Measurements from ENCODE around the gene PIK3IP1. TPM values are rescaled to one million over a fixed set of nuclear protein-coding genes. Genes with fewer than 3 reads are reported as not detected.

Gene PIK3IP1
- total and polyA plus RNA-seq, 9 of the 15 experiments (the other 6 are each of a cell fraction or from before 2014, with no cell fraction given), result 0.11 to 1.3 (median 0.77) TPM

DNA sequence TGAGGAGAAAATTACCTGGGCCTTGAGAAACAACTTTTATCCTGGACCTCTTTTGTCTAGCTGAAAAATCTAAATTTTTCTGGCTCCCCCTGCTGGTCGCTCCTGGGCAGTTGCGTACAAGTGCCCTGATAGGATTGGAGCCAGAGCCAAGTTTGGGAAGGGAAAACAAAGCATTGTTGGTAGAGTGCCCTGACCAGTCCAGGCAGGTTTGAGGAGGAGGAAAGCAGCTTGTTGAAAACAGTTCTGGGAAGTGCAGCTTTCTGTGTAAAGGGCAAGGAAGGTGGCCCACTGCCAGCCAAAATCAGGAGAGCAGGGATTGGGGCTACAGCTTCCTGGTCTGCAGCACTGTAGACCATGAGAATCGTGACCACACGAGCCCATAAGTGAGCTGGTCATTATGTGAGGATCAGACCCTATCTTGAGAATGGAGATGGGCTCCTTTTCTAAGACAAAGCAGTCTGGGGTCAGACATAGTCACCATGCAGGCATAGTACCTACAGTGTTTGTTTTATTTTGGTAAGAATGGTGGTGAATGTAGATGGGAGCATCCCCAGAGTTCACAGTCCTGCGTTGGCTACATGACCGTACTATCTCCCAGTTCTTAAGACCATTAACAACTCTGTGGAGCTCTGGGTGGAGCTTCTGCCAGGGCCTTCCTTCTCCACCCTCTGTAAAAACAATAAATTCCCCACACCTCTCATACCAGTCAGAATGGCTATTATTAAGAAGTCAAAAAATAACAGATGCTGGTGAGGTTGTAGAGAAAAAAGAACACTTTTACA lies 21.3 kb upstream of the PIK3IP1 start (continued):
- TF ChIP-seq, protein P1, sequence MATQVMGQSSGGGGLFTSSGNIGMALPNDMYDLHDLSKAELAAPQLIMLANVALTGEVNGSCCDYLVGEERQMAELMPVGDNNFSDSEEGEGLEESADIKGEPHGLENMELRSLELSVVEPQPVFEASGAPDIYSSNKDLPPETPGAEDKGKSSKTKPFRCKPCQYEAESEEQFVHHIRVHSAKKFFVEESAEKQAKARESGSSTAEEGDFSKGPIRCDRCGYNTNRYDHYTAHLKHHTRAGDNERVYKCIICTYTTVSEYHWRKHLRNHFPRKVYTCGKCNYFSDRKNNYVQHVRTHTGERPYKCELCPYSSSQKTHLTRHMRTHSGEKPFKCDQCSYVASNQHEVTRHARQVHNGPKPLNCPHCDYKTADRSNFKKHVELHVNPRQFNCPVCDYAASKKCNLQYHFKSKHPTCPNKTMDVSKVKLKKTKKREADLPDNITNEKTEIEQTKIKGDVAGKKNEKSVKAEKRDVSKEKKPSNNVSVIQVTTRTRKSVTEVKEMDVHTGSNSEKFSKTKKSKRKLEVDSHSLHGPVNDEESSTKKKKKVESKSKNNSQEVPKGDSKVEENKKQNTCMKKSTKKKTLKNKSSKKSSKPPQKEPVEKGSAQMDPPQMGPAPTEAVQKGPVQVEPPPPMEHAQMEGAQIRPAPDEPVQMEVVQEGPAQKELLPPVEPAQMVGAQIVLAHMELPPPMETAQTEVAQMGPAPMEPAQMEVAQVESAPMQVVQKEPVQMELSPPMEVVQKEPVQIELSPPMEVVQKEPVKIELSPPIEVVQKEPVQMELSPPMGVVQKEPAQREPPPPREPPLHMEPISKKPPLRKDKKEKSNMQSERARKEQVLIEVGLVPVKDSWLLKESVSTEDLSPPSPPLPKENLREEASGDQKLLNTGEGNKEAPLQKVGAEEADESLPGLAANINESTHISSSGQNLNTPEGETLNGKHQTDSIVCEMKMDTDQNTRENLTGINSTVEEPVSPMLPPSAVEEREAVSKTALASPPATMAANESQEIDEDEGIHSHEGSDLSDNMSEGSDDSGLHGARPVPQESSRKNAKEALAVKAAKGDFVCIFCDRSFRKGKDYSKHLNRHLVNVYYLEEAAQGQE (IDR thresholded peaks at IDR 0.05; ENCODE audit: borderline replicate concordance), result peak; percentile 35; the same call in 1 of the 2 replicates
- TF ChIP-seq, protein P1 (CRISPR knock-in tag; IDR thresholded peaks at IDR 0.05; ENCODE audit: low read depth), result no peak
- TF ChIP-seq RAD21 (CRISPR knock-in tag; conservative IDR thresholded peaks at IDR 0.05 in 1 of 2, IDR thresholded peaks at IDR 0.05 in 1 of 2) (peak; percentile 21 to 42; a peak in 3 of 4 replicates), HDAC2 (IDR thresholded peaks at IDR 0.05) (no peak)
